Measurements from ENCODE around the gene LNX2. TPM values are rescaled to one million over a fixed set of nuclear protein-coding genes. Genes with fewer than 3 reads are reported as not detected.

The LNX2 gene
- total and polyA plus RNA-seq, 4 donors = 6.2 to 12.0 (median 7.5) TPM

DNA sequence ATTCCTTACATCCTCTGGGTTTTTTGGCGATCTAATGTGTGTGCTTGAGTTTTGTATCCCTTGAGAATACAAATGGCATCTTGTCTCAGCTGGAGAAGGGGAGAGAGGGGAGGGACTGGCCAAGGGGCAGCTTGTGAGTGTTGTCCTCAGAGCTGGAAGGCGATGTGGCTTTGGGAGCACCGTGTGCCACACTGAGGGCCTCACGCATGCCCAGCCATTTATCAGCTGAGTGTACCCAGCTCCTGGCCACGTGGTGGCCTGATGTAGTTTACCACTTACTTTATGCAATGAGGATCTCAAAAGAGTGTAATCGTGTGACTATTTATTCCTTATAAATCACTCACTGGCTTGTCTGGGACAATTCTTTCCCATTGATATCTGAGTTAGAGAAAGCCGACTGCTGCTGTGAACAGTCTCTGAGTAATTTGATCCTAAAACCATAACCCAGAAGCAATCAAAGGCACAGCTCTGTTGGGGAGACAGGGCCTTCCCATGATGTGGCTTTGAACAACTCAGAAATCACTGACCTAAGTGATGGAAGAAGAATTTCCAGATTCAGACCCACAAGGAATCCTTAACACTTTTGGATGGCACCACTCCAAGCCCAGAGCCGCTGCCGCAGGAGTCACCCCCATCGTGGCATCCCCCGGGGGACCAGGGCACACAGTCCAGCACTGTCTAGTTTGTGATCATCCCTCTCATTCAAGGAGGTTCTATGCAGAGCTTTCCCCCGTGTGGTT lies 116.0 kb downstream of the LNX2 start:
- Histone ChIP-seq H3K4me1 (ENCODE audit: control insufficient read depth, insufficient read depth, low read length) (peaks cover 12% of the 10 kb centered on the region), H3K27ac (ENCODE audit: low read depth, low read length) (no peak overlapping the region), H3K27me3 (ENCODE audit: control insufficient read depth, insufficient read depth, low read length) (no peaks in the 10 kb centered on the region), H3K4me3 (ENCODE audit: low read depth, low read length) (no peak overlapping the region), H3K9me3 (ENCODE audit: control insufficient read depth, insufficient read depth, low read length) (no peaks in the 10 kb centered on the region), H3K36me3 (ENCODE audit: control insufficient read depth, insufficient read depth, low read length) (no peaks in the 10 kb centered on the region)
- WGBS (ENCODE audit: insufficient coverage) = 36% methylated on average over 5 of the region's 12 CpGs
- DNase-seq (ENCODE audit: low read depth in 4 of 6, low spot score in 6 of 6) = peak in 1 of 6 donors; percentile 31

DNA sequence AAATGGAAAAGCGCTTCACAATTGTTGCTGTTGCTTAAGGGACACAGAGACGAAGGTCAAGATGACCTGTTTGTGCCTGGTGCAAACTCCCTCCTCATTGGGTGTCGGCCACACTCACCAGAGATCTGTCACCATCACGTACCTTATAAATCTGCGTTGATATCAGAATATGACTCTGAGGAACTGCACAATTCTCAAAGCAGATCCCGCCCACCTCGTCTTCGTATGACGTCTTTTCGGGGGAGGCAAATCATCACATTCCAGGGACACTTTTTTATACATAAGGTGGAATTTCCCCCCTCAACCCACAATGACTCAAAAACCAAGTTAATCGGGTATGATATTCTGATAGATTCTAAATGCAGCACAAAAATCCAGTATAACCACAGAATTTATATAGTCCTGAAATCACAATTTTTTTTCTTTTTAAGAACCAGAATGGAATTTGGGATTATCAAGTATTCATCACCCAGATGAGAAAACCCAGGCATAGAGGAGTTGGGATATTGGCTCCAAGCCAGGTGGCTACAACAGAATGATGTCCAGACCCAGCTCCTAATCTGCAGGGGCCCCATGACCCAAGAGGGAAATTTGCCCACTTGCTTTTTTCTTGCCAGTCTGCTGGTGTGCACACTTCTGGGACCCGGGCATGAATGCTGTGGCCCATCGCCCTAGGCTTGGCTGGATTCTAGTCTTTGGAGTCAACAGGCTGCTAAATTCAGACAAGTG lies 119.4 kb downstream of the LNX2 start:
- 92% methylated on average over 10 of the region's 13 CpGs for WGBS (ENCODE audit: insufficient coverage)
- no peaks in the 10 kb centered on the region for H3K27me3 ChIP-seq (ENCODE audit: control insufficient read depth, insufficient read depth, low read length)
- peaks cover 17% of the 10 kb centered on the region for H3K4me1 ChIP-seq (ENCODE audit: control insufficient read depth, insufficient read depth, low read length)

DNA sequence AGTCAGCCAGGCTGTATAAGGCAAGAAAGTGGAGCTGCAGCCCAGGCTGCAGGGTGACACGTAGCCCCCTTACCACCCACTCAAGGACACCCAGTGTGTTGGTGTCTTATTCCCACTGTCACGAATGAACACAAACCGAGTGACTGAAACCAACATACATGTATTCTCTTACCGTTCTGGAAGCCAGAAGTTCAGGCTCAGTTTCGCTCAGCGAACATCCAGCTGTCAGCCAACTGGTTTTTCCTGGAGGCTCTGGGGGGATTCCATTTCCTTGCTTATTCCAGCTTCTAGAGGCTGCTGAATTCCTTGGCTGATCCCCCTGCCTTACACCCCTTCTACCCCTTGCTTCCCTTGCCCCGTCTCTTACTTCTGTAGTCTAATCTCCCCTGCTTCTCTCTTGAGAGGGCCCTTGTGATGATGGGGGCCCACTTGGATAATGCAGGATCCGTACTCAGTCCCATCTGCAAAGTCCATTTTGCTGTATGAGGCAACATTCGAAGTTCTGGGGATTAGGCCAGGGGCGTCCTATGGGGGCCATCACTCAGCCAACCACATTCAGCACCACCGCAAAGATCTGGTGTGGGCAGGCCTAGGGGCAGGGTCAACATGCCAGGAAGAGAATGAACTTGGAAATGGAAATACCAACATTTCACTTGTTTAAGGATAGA lies 122.6 kb downstream of the LNX2 start:
- Histone ChIP-seq H3K36me3 (ENCODE audit: control insufficient read depth, insufficient read depth, low read length) (no peaks in the 10 kb centered on the region), H3K27me3 (ENCODE audit: control insufficient read depth, insufficient read depth, low read length) (no peaks in the 10 kb centered on the region), H3K4me3 (ENCODE audit: low read depth, low read length) (no peak overlapping the region), H3K27ac (ENCODE audit: low read depth, low read length) (no peak overlapping the region), H3K9me3 (ENCODE audit: control insufficient read depth, insufficient read depth, low read length) (no peaks in the 10 kb centered on the region), H3K4me1 (ENCODE audit: control insufficient read depth, insufficient read depth, low read length) (peaks cover 6% of the 10 kb centered on the region)
- WGBS (ENCODE audit: insufficient coverage) = 85% methylated on average over 7 of the region's 11 CpGs
- DNase-seq (ENCODE audit: low read depth in 4 of 6, low spot score in 6 of 6) = no peak

More for the DNA sequence above, 119.4 kb downstream of the LNX2 start:
- no peak overlapping the region for H3K4me3 ChIP-seq (ENCODE audit: low read depth, low read length)
- no peaks in the 10 kb centered on the region for H3K9me3 ChIP-seq (ENCODE audit: control insufficient read depth, insufficient read depth, low read length)
- no peak for DNase-seq (ENCODE audit: low read depth in 4 of 6, low spot score in 6 of 6)
- H3K36me3 ChIP-seq (ENCODE audit: control insufficient read depth, insufficient read depth, low read length) = no peaks in the 10 kb centered on the region
- H3K27ac ChIP-seq (ENCODE audit: low read depth, low read length) = no peak overlapping the region

DNA sequence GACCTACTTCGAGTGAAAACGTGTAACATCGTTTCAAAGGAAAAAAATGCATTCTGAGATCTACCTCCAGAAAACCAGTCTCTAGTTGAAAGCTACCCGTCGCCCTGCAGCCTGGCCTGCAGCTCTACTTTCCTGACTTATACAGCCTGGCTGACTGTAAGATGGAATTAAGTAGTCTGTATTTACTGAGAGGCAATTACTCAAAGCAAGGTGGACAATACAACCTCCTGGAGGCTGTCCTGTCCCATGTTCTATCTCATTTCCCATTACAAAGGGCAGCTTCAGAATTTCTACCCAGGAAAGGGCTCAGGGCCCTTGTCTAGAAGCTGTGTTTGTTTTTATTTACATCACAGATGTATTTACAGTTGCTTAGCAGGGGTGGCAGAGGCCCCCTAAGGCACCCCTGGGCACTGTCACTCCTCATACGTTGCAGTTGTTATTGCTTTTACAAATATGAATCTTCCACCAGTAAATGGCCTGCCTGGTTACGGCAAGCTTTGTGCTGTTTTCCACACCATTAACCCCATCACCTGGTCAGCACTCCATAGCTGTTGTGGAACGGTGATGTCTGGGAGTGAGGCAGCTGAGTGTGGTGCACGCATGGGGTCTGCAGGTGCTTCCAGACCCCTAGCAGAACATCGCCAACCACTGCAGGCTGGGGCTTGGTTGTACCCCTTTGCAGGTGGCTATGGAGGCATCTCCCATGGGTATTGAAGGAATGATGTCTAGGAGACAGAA lies 123.6 kb downstream of the LNX2 start:
- H3K9me3 ChIP-seq (ENCODE audit: control insufficient read depth, insufficient read depth, low read length) = no peaks in the 10 kb centered on the region
- H3K4me3 ChIP-seq (ENCODE audit: low read depth, low read length) = no peak overlapping the region
- H3K27ac ChIP-seq (ENCODE audit: low read depth, low read length) = no peak overlapping the region
- no peaks in the 10 kb centered on the region for H3K36me3 ChIP-seq (ENCODE audit: control insufficient read depth, insufficient read depth, low read length)
- DNase-seq (ENCODE audit: low read depth in 4 of 6, low spot score in 6 of 6) = no peak
- peaks cover 6% of the 10 kb centered on the region for H3K4me1 ChIP-seq (ENCODE audit: control insufficient read depth, insufficient read depth, low read length)
- WGBS (ENCODE audit: insufficient coverage) = 60% methylated on average over 2 of the region's 10 CpGs
- H3K27me3 ChIP-seq (ENCODE audit: control insufficient read depth, insufficient read depth, low read length) = no peaks in the 10 kb centered on the region

DNA sequence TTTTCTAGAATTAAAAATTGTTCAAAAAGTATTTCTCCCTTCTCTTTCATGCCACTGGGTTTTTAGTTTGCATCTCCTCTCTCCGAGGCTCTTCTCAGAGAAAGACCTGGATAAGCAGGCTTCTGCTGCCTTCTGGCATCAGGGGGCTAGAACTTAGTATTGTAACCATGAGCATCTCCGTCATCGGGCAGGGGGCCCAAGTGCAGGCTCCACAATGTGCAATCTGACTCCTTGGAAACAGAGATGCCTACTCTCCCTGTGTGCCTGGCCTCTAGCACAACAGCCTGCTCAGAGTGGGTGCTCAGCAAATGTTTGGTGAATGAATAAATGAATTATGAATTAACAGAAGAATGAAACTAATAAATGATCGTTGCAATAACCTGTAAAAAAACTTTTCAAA lies 124.3 kb downstream of the LNX2 start:
- Histone ChIP-seq H3K4me3 (ENCODE audit: low read depth, low read length) (no peak overlapping the region), H3K27ac (ENCODE audit: low read depth, low read length) (no peak overlapping the region)
- WGBS (ENCODE audit: insufficient coverage) = 23% methylated on average over 3 of the region's 4 CpGs

More for the DNA sequence above, 124.3 kb downstream of the LNX2 start:
- DNase-seq (ENCODE audit: low read depth in 4 of 6, low spot score in 6 of 6) = peak in 1 of 6 donors; percentile 44
- Histone ChIP-seq H3K27me3 (ENCODE audit: control insufficient read depth, insufficient read depth, low read length) (no peaks in the 10 kb centered on the region), H3K9me3 (ENCODE audit: control insufficient read depth, insufficient read depth, low read length) (no peaks in the 10 kb centered on the region), H3K4me1 (ENCODE audit: control insufficient read depth, insufficient read depth, low read length) (peaks cover 6% of the 10 kb centered on the region), H3K36me3 (ENCODE audit: control insufficient read depth, insufficient read depth, low read length) (no peaks in the 10 kb centered on the region)

Other genes starting within 250 kb of the LNX2 start
- gene GTF3A, start 195.9 kb downstream of the LNX2 start, total RNA-seq = 10 to 100 TPM; 77.4 to 87.4 TPM
- gene GTF3A, start 195.9 kb downstream of the LNX2 start, polyA plus RNA-seq (ENCODE audit: insufficient read length in 2 of 2) = 100 to 1,000 TPM; 139 to 162 TPM
- 10 to 100 TPM; 45.7 to 70.6 TPM for gene MTIF3, start 170.0 kb downstream of the LNX2 start, total RNA-seq
- 10 to 100 TPM; 53.6 to 60.0 TPM for gene MTIF3, start 170.0 kb downstream of the LNX2 start, polyA plus RNA-seq (ENCODE audit: insufficient read length in 2 of 2)
- gene POLR1D, start 1.4 kb upstream of the LNX2 start, total RNA-seq = 10 to 100 TPM; 47.3 to 91.6 TPM
- 10 to 100 TPM; 74.7 to 92.4 TPM for gene POLR1D, start 1.4 kb upstream of the LNX2 start, polyA plus RNA-seq (ENCODE audit: insufficient read length in 2 of 2)
- gene GSX1, start 172.0 kb upstream of the LNX2 start, total RNA-seq = under 1 TPM; 0.20 to 0.22 TPM
- gene GSX1, start 172.0 kb upstream of the LNX2 start, polyA plus RNA-seq (ENCODE audit: insufficient read length in 2 of 2) = 1 to 10 TPM; 3.7 to 4.0 TPM

Measured in spinal cord (tissue), 10 donors.